GM21528 (cell line): ENCODE data around the gene SDCBP2.

ENCODE experiments used
- ATAC-seq: cut with Tn5 transposase; IDR thresholded peaks from one replicate; pipeline ENCODE4 v1.9.1; 2021; ENCODE audit warnings: mild to moderate bottlenecking, moderate library complexity; ENCODE audit not compliant: unreplicated experiment, low FRiP score

The SDCBP2 gene

GRCh38 chr20:1328680-1329330, at the start of gene SDCBP2:
TSS of gene SDCBP2 (minus strand) at chr20:1329139. CDS start at chr20:1320416, 8,723 bp downstream.
- no peak for ATAC-seq

GRCh38 chr20:1378735-1379125, 49.8 kb upstream of the SDCBP2 start:
- no peak for ATAC-seq

- no peak for ATAC-seq
Observed at GRCh38 chr20:1377984-1378734, 49.2 kb upstream of the SDCBP2 start.

DNA sequence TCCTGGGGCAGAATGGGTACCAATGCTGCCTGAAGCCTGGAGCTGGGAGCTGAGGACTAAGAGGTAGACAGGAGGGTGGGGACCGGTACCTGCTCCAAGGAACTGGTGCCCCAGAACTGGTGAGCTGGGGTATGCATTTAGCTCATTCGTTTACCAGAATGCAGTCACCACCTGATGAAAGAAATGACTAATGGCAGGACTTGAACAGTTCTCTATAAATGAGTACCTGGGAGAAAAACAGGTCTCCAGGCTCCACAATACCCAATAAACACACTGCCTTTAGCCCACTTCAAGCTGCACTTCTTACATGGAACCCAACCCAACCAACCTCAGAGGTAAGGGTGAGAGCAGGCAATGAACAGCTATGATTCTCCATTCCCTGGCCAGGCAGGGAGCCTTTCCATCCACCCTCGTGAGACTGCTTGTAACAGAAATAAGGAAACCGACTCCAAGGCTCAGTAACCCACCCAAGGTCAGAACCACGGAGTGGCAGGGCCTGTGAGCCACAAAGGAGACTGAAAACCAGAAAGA, 48.5 kb upstream of the SDCBP2 start:
- ATAC-seq, result no peak

GRCh38 chr20:1376408-1377270, 47.7 kb upstream of the SDCBP2 start:
- ATAC-seq, result no peak

DNA sequence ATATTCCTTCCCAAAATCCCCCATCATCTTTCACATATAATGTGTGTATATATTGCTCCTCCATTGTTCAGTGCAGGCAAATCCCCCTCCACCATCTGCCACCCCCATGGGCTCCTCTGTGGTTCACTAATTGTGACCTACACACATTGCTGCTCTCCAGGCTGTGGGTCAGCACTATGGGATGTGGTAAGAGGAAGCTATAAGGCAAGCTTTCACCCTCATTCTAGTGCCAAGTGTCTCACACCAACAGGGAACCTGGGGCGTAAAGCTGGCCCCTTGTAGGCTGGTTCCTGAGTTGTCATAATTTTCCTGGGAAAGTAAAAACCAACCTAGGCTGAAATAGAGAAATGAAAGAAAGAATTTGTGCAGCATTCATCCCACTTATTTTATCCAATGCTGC, 47.1 kb upstream of the SDCBP2 start:
- ATAC-seq, result no peak

GRCh38 chr20:1375515-1375914, 46.6 kb upstream of the SDCBP2 start:
- ATAC-seq, result no peak

GRCh38 chr20:1374246-1374645, 45.3 kb upstream of the SDCBP2 start:
- no peak for ATAC-seq

DNA sequence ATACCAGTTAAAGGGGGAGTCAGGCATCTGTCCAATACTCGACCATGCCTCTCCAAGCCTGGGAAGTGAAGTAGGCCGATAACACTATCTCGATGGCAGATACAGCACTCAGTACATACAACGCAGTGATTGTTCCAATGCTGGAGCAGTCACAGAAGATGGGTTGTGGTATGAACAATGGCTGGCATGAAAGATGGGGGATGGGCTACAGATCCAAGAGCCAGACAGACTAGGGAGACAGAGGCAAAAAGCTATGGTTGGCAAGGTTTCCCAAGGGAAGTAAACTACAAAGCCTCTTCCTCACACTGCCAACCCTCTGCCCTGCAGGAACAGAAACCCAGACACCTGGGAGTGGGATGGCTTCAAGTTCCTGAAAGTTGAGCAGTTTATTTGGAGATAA, 44.7 kb upstream of the SDCBP2 start:
- no peak for ATAC-seq

GRCh38 chr20:1373036-1373435, 44.1 kb upstream of the SDCBP2 start:
- ATAC-seq, result no peak

DNA sequence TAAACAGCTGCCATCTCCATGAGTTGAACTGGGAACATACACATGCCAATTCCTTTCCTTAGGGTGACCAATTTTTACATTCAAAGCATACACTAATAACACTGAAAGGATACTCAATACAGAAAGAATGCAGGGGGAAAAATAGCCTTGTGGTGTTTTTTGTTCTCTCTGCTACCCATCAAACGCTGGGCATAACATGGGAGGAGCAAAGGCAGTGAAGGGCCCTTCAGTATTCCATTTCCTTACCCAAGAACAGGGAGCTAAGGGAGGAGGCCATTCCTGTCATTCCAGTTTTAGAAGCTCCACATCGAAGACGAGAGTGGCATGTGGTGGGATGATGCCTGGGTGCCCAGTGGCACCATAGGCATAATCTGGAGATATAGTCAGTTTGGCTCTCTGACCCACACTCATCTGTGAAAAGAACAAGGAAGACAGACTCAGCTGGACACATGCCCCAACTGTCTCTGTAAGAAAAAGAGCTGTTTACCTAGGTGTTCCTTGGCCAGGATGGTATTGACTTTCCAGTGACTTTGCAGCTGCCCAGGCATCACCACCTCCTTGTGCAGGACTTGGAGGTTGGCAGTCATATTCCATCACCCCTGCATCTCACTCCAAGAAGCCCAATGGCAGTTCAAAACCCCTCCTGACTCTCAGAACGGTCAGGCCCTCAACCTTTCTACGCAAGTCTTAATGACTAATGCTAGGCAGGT, 43.0 kb upstream of the SDCBP2 start:
- ATAC-seq, result no peak

GRCh38 chr20:1371202-1371782, 42.4 kb upstream of the SDCBP2 start:
- no peak for ATAC-seq

DNA sequence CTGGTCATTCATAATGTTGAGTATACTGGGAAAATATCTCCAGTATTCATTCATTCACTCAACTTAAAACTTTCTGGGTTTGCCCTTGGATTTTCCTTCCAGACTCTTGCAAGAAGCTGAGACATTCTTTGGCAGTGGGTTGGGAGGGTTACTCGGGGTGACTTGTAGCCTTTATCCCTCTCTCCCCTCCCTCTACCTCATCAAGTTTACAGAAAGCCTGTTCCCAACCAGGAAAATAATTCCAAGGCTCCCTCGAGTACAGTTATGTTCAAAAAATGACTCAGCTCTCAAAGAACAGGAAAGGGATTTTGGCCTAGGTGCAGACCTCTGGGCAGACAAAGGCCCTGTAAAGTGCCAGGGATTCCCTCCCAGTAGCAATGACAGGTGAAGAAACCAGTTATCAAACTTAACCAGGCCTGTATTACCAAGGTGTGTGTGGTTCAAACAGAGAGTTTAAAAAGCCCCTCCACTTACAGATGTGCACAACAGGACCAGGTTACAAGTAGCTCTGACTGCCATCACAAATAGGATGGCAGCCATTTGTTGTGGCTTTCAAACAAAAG, 41.7 kb upstream of the SDCBP2 start:
- ATAC-seq, result no peak

DNA sequence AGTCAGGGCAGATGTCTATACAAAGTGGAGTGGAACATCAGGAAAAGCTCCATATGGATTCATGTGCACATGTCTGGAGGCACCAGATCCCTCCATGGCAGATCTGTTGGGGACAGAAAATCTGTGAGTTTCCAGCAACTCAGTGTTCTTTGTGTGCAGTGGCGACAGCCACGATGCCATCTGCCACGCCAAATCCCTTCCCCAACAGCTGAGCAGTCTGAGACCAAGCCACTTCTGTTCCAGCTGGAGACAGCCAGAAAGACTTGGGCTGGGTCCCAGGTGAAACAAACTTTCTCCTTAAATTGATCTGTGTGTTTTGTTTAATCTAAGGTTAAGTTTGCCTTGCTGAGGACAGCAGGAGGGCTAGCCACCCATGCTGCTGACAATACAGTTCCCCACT, 41.0 kb upstream of the SDCBP2 start:
- no peak for ATAC-seq

DNA sequence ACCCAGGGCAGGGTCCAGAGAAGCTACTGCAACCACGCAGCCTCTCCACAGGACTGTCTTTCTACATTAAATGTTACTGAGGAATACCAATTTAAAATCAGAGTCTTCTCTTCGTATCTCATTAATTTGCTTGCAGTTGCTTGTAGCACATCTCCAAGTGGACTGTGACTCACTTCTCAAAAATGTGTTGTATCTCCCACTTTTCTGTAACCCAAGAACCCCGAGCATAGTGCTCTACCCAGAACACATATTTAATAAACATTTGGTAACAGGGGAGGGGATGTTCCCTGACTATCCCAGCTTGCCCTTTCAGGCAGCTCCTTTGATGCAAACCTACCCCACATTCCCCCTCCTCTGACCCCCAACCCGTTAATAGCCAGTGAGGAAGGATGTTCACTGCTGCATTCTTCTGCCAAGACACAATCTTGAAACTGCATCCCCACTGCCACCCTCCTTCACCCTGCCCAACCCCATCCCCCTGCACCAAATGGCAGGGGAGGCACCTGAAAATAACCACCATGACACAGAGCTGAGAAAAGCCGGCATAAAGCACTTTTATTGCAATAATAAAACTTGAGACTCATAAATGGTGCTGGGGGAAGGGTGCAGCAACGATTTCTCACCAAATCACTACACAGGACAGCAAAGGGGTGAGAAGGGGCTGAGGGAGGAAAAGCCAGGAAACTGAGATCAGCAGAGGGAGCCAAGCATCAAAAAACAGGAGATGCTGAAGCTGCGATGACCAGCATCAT, 39.7 kb upstream of the SDCBP2 start:
- no peak for ATAC-seq

DNA sequence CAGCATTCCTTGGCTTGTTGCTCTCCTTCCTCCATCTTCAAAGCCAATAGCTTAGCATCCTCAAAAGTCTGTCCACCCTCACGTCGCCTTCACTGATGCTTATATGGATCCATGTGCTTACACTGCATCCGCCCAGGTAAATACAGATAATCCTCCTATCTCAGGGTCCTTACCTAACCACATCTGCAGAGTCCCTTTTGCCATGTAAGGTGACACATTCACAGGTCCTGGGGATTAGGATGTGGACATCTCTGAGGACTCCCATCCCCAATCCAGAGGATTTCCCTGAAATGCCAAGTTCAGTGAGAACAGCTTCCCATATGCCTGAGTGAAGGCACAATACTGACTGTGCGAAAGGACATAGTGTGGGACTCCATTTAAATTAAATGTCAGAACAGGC, 38.5 kb upstream of the SDCBP2 start:
- no peak for ATAC-seq

GRCh38 chr20:1364106-1364505, 35.2 kb upstream of the SDCBP2 start:
- no peak for ATAC-seq

- no peak for ATAC-seq
Observed at GRCh38 chr20:1363522-1363921, 34.6 kb upstream of the SDCBP2 start.

- no peak for ATAC-seq
Observed at GRCh38 chr20:1362484-1362883, 33.5 kb upstream of the SDCBP2 start.
